T47D (cell line): ENCODE data around the gene CAST.

Experiments
- DNase-seq, 2 experiments: peaks; one replicate each; pipeline versions ENCODE4 v3.0.0 to v3.0.0-alpha.2; 2011 to 2012; ENCODE audit warnings: low read depth in 1 of 2, low spot score in 1 of 2
- JUND ChIP-seq: IDR thresholded peaks from 2 replicates; pipeline ENCODE4 v1.6.1; 2012; ENCODE audit warnings: low read depth
- in situ Hi-C: cut with HindIII; loops from 2 replicates; pipeline ENCODE4 v1.10.0; 2016; ENCODE audit warnings: low sequenced_read_pairs, low pct_unique_long_range_greater_than_20kb

CAST gene

DNA sequence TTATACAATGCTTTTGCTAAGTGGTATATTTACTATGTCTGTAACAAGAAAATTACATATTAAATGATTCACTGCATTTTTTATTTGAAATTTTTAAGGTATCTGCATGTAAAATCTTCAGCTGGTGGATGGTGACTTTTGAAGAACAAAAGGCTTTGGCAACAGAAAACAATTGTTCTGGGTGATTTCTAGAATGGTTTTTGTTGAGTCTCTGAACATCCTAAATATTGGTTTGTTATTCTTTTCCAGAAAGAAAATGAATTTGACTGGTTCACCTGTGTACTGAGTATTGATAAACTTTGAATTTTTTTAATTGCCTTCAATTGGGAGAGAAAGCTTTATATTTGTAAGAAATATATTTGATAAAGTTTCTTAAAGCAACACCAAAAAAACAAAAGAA is 110.4 kb downstream of the CAST start:
- in situ Hi-C loops, result no loop called here
- no peak for TF ChIP-seq JUND

DNA sequence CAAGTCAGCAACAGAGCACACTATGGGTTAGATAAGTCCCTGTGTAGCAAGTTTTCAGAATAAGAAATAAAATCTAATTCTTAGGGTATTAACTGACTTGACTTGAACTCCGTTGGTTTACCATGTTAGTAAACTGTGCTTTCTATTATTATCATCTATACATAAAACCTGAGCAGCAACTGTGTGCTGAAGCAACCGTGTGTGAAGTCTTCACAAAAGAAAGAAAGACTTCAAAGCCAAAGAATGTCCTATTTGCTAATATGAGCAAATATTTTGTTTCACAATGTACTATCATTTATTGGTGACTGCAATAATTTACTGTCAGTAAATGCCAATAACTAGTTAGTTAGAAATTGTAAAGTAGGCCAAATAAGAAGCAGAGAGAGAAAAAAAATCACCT is 112.9 kb downstream of the CAST start:
- TF ChIP-seq JUND, result no peak
- in situ Hi-C loops, result no loop called here
- DNase-seq, result no peak

More for the DNA sequence above, 110.4 kb downstream of the CAST start:
- DNase-seq, result no peak

DNA sequence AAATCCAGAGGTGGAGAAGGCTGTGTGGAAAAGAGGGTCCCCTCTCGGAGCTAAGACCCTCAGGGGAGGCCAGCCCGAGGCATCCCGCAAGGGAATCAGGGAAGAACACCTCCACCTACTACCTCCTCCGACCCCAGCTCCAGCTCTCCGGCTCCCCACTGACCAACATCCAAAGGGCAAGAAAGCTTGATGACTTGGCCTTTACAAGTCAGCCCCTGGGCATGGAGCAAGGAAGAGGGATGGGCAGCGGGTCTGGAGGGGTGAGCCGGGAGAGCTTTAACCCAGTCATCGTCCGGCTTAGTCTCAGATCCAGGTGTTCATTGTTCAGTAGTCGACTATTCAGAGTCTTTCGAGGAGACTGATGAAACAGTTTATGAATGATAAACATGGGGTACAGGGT is 113.5 kb downstream of the CAST start:
- DNase-seq, result no peak
- TF ChIP-seq JUND, result no peak
- in situ Hi-C loops, result no loop called here

DNA sequence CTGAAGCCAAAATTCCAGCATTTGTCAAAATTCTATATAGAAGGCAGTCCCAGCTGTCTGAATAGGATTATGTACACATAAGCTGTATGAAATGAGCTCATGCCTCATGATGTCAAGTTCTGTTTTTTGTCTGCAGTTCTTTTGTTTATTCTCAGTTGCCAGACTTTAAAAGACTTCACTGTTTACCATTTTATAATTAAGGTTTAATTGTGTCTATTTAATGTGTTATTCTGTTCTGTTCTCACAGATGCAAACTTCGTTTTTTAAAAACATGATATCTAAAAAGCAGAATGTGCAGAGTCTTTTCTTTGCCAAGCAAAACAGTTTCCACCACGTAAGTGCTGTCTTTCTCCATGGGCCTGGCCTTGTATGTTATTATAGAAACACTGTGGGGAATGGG is 114.4 kb downstream of the CAST start:
- TF ChIP-seq JUND, result no peak
- in situ Hi-C loops, result no loop called here
- no peak for DNase-seq

DNA sequence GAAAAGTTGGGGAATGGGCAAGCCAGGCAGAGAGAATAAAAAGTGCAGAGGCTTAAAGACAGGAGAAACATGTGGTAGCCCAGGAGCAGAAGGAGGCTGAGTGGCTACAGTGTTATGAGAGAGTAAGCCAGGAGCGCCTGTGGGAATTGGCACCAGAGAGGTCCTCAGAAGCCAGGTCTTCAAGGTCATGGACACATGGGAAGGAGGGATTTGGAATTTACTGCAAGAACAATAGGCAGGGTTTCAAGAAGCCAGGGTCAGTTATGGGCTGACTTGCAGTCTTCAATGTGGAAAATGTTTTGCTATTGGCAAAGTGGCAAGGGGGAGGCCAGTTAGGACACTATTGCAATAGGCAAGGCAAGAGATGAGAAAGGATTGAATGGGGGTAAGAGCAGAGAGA is 116.2 kb downstream of the CAST start:
- in situ Hi-C loops, result no loop called here
- DNase-seq, result no peak
- no peak for TF ChIP-seq JUND

DNA sequence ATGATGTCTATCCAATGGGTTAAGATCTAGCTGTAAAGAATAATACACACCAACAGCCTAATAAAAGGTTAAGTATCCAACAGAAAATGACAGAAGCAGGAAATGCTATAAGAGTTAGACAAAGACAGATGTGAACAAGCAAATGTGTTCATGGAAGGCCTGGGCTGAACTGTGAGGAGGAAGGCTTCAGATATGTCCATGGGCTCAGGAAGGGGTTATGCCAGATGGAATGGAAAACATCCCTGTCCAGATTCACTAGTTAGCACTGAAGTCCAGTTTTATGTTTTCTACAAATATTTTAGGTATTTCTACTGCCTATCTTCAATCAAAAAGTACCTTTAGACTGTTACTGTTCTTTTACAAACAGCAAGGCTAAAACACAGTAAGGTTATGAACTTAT is 118.5 kb downstream of the CAST start:
- no peak for DNase-seq
- no peak for TF ChIP-seq JUND
- in situ Hi-C loops, result no loop called here

DNA sequence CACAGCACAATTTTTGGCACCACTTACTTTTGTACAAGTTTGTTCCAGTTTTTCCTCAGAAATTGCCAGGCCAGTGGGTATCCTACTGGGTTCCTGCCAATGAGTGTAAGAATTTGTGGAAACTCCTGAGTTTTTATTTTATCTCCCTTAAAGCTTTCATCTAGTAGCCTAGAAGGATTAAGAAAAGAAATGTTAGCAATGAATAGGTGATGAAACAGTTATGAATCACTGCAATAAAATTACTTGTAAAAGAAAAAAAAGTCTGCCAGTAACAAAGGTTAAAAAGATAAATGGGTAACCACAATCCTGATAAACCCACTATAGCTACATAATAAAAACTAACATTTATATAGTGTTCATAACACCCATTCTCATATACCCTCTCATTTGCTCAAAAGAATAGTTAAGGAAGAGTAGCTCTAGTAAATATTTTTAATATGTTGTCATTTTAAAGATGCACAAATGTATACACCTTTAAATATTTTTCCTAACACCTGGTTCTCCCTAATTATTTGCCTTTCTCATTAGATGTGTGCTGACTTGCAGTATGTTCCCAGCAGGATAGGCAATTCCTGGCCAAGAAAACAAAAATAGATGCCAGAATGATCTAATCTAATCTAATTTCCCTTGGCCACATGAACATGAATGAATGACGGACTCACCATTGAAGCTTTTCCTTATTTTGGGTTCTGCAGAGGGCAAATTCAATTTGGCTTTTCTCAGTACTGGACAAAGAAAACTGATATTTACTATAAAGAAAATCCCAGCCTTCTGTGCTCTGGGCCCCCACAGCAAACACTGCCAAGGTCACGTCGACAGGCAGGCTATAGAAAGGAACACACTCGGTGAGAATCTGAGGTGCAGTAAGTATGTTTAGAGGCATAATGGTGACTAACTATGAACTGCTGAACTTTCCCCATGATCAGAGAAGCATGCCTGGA is 119.1 kb downstream of the CAST start:
- DNase-seq, result no peak
- in situ Hi-C loops, result no loop called here
- TF ChIP-seq JUND, result no peak

DNA sequence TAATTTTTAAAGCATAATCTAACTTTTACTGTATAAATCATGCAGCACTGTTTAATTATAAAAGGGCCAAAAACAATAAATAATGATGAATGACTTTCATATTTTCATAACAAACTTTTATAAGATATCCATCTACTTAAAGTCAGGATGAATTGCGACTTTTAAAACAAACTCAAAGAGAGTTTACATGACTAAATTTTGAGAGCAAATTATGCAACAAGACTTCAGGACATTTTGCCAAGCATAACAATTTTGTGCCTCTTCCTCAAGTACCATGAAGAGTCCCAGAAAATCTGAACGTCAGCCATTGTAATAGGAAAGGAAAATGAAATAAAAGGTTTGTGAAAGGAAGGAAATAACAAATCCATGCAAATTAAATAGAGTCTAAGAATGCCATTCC is 121.2 kb downstream of the CAST start:
- TF ChIP-seq JUND, result no peak
- in situ Hi-C loops, result no loop called here
- DNase-seq, result no peak

DNA sequence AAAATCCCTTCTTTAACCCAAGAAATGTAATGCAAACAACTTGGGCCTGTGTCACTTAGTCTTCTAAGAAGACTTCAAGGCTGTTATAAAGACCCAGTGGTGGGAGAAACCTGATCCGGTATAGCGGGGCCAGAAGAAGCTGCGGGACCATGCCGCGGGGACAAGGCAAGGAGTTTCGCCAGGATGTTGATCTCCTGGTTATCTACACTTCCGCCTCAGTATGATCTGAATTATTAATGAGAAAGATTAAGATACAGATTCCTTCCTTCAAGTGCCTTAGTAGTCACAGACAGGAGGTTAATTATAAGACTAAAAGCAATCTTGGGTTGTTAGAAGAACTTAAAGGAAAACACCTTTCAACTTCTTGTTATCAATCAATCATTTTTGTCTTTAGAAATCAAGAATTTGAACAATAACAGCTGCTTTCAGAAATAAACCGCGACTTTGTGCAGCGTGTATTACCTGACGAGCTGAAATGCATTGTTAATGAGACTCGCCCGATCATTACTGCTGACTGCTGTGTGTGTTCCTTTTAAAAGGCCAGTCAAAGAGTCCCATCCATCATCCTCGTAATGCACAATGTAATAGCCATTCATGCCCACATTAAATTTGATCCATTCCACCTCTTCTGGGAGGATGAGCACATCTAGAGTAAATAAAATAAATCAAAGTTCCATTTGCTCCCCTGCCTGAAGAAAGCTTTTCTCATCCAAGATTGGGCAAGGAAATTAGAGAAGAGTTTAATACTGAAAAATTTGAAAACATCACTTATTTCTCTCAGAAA is 123.3 kb downstream of the CAST start:
- TF ChIP-seq JUND, result no peak
- in situ Hi-C loops, result no loop called here
- no peak for DNase-seq

DNA sequence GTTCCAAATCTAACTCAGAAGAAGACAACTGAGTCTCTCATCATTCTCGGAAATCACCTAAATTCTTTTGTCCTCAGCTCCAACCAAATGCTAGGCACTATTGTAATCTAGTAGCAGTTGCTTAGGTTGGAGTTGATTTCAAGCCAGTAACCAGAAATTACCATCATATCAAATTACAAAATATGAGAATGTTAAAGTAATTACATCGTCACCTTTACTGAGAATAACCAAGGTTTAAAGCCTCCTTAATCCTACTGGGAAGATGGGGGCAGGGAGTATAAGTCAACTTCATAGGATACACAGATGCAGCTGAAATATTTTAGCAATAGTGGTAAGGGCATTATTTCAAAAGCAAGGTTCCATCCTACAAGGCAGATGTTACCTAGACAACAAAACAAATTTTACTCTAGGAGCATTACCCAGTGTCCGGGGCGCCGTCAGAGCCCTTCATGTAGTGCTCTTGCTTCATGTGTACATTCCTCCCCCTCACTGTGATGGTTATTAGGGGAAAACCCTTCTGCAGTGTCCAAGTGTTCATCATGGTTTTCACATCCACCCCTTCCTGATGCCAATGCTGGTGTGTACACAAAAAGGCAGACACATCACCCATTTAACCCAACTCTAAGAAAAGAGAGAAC is 126.1 kb downstream of the CAST start:
- DNase-seq, result no peak
- TF ChIP-seq JUND, result no peak
- in situ Hi-C loops, result no loop called here

DNA sequence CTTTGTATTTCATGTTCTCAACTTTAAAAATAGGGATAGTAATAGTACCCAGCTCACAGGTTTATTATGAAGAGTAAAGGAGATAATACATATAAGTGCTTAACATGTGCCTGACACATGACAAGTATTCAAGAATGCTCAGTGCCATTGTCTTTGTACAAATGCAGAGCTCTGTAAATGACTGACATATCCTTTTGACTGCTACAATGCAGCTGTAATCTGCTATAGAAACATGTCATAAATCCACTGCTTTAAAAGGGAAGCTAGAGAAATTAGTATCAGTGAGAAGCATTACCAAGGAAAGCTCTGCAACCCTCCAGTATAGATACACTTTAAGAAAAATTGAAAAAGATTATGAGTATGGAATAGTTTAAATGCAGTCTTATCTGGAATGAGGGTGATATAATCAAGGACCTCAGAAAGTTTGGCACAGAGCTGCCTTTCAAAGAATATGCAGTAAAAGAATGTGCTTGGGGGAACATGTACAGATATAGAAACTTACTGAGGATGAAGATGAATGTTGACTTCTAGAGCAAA is 127.7 kb downstream of the CAST start:
- no peak for TF ChIP-seq JUND
- in situ Hi-C loops, result no loop called here
- DNase-seq, result no peak

DNA sequence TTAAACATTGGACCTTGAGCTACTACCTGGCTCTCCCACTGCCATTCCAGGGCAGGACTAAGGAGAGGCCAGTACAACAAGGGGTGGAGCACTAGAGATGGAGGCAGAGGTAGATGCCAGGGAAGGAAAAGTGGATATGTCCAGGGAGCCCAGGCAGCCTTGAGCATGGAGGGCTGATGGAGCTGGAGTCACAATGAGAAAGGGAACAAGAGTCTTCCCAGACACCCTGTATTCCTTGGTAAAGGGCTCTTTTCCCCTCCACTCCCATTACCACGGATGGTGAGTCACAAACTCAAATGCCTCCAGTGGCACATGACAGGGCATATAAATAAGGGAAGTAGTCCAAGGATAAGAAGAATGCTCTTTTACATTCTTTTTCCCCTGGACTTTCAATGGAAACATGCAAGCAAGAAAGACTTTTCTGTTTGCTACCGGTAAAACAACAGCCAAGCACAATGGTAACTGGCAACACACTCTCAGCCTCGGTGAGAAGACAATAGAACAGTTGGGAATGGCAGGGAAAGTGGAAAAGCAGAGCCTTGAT is 128.9 kb downstream of the CAST start:
- no peak for TF ChIP-seq JUND
- in situ Hi-C loops, result no loop called here
- DNase-seq, result no peak
